ENCODE results near the gene MSRB2.

The MSRB2 gene

GRCh38 chr10:23095404-23095965 lies at the start of gene MSRB2:
MSRB2 (plus strand) TSS chr10:23095579; CDS start chr10:23095609, 30 bp downstream.
- peak within 1 kb of the TSS; percentile 61 for H3K27ac ChIP-seq
- peak within 1 kb of the TSS; percentile 66 for H3K4me3 ChIP-seq (ENCODE audit: low read depth, low read length)
- no peaks in the 10 kb centered on the region for H3K9me3 ChIP-seq (ENCODE audit: severe bottlenecking)
- peak; percentile 88 for DNase-seq
- TF ChIP-seq, protein P1, sequence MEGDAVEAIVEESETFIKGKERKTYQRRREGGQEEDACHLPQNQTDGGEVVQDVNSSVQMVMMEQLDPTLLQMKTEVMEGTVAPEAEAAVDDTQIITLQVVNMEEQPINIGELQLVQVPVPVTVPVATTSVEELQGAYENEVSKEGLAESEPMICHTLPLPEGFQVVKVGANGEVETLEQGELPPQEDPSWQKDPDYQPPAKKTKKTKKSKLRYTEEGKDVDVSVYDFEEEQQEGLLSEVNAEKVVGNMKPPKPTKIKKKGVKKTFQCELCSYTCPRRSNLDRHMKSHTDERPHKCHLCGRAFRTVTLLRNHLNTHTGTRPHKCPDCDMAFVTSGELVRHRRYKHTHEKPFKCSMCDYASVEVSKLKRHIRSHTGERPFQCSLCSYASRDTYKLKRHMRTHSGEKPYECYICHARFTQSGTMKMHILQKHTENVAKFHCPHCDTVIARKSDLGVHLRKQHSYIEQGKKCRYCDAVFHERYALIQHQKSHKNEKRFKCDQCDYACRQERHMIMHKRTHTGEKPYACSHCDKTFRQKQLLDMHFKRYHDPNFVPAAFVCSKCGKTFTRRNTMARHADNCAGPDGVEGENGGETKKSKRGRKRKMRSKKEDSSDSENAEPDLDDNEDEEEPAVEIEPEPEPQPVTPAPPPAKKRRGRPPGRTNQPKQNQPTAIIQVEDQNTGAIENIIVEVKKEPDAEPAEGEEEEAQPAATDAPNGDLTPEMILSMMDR (IDR thresholded peaks at IDR 0.05; ENCODE audit: low read depth, low read length) = no peak
- H3K27me3 ChIP-seq (ENCODE audit: insufficient read depth, low read depth, severe bottlenecking) = no peaks in the 10 kb centered on the region
- no peaks in the 10 kb centered on the region for H3K36me3 ChIP-seq

- H3K36me3 ChIP-seq = no peaks in the 10 kb centered on the region
- no peaks in the 10 kb centered on the region for H3K27me3 ChIP-seq (ENCODE audit: insufficient read depth, low read depth, severe bottlenecking)
- TF ChIP-seq, protein P1 (IDR thresholded peaks at IDR 0.05; ENCODE audit: low read depth, low read length) = no peak
- H3K4me3 ChIP-seq (ENCODE audit: low read depth, low read length) = no peak overlapping the region
- no peak overlapping the region for H3K27ac ChIP-seq
- H3K9me3 ChIP-seq (ENCODE audit: severe bottlenecking) = no peaks in the 10 kb centered on the region
- DNase-seq = no peak
Observed at GRCh38 chr10:23046027-23046426, 49.4 kb upstream of the MSRB2 start.

- DNase-seq = no peak
- Histone ChIP-seq H3K27me3 (ENCODE audit: insufficient read depth, low read depth, severe bottlenecking) (no peaks in the 10 kb centered on the region), H3K4me3 (ENCODE audit: low read depth, low read length) (no peak overlapping the region), H3K27ac (no peak overlapping the region), H3K36me3 (no peaks in the 10 kb centered on the region), H3K9me3 (ENCODE audit: severe bottlenecking) (no peaks in the 10 kb centered on the region)
- TF ChIP-seq, protein P1 (IDR thresholded peaks at IDR 0.05; ENCODE audit: low read depth, low read length) = no peak
Observed at GRCh38 chr10:23047201-23048050, 48.0 kb upstream of the MSRB2 start.

DNA sequence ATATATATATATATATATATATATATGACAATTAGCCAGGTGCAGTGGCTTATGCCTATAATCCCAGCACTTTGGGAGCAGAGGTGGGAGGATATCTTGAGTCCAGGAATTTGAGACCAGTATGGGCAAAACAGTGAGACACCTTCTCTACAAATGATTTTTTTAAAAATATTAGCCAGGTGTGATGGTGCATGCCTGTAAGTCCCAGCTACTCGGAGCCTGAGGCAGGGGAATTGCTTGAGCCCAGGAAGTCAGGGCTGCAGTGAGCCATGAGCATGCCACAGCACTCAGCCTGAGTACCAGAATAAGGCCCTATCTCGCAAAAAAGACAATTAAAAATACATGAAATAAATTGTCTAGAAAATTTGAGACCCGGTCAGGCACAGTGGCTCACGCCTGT lies 47.2 kb upstream of the MSRB2 start:
- Histone ChIP-seq H3K4me3 (ENCODE audit: low read depth, low read length) (no peak overlapping the region), H3K9me3 (ENCODE audit: severe bottlenecking) (no peaks in the 10 kb centered on the region), H3K27ac (no peak overlapping the region), H3K36me3 (no peaks in the 10 kb centered on the region), H3K27me3 (ENCODE audit: insufficient read depth, low read depth, severe bottlenecking) (no peaks in the 10 kb centered on the region)
- no peak for DNase-seq
- TF ChIP-seq, protein P1 (IDR thresholded peaks at IDR 0.05; ENCODE audit: low read depth, low read length) = no peak

- H3K27ac ChIP-seq = no peak overlapping the region
- TF ChIP-seq, protein P1 (IDR thresholded peaks at IDR 0.05; ENCODE audit: low read depth, low read length) = no peak
Observed at GRCh38 chr10:23051278-23051677, 44.1 kb upstream of the MSRB2 start.

More at GRCh38 chr10:23051278-23051677, 44.1 kb upstream of the MSRB2 start:
- Histone ChIP-seq H3K27me3 (ENCODE audit: insufficient read depth, low read depth, severe bottlenecking) (no peaks in the 10 kb centered on the region), H3K9me3 (ENCODE audit: severe bottlenecking) (no peaks in the 10 kb centered on the region), H3K36me3 (no peaks in the 10 kb centered on the region), H3K4me3 (ENCODE audit: low read depth, low read length) (no peak overlapping the region)
- no peak for DNase-seq
